NCI-H2171 (cell line): ENCODE data around the gene RNF148.
"Not testable (repeated sequence)": the region's sequence is repeated elsewhere in the genome, so short reads cannot be mapped to it uniquely, and the experiment has no call there.

Experiments
- DNase-seq: peaks from one replicate; lab custom pipeline; 2025; lab: John Stamatoyannopoulos, UW

RNF148 gene

GRCh38 chr7:122691569-122692235 is 11.0 kb downstream of the RNF148 start:
- no peak for DNase-seq

GRCh38 chr7:122689346-122690109 is 13.2 kb downstream of the RNF148 start:
- no peak for DNase-seq

- DNase-seq = no peak
Measured at GRCh38 chr7:122688400-122688998, 14.2 kb downstream of the RNF148 start.

- no peak for DNase-seq
Measured at GRCh38 chr7:122686360-122686878, 16.3 kb downstream of the RNF148 start.

GRCh38 chr7:122684504-122684903 is 18.2 kb downstream of the RNF148 start:
- DNase-seq = no peak

GRCh38 chr7:122682815-122683550 is 19.7 kb downstream of the RNF148 start:
- DNase-seq = no peak

- DNase-seq = not testable (repeated sequence)
Measured at GRCh38 chr7:122681186-122681585, 21.5 kb downstream of the RNF148 start.

GRCh38 chr7:122679813-122680212 is 22.9 kb downstream of the RNF148 start:
- DNase-seq = no peak

GRCh38 chr7:122679269-122679709 is 23.4 kb downstream of the RNF148 start:
- DNase-seq = not testable (repeated sequence)

- DNase-seq = no peak
Measured at GRCh38 chr7:122677149-122677548, 25.6 kb downstream of the RNF148 start.

- no peak for DNase-seq
Measured at GRCh38 chr7:122676466-122676865, 26.3 kb downstream of the RNF148 start.

GRCh38 chr7:122675621-122676020 is 27.1 kb downstream of the RNF148 start:
- no peak for DNase-seq

GRCh38 chr7:122675011-122675410 is 27.7 kb downstream of the RNF148 start:
- no peak for DNase-seq

- DNase-seq = no peak
Measured at GRCh38 chr7:122674502-122674901, 28.2 kb downstream of the RNF148 start.

GRCh38 chr7:122673951-122674350 is 28.8 kb downstream of the RNF148 start:
- no peak for DNase-seq

GRCh38 chr7:122672536-122672935 is 30.2 kb downstream of the RNF148 start:
- no peak for DNase-seq

- no peak for DNase-seq
Measured at GRCh38 chr7:122663733-122664132, 39.0 kb downstream of the RNF148 start.

- DNase-seq = no peak
Measured at GRCh38 chr7:122658856-122659255, 43.9 kb downstream of the RNF148 start.

- no peak for DNase-seq
Measured at GRCh38 chr7:122653685-122654084, 49.0 kb downstream of the RNF148 start.

GRCh38 chr7:122652876-122653275 is 49.8 kb downstream of the RNF148 start:
- DNase-seq = no peak
